Mesothelial cell of epicardium (in vitro differentiated cells): ENCODE data around the gene HUS1. TPM values are rescaled to one million over a fixed set of nuclear protein-coding genes. Genes with fewer than 3 reads are reported as not detected.
"Not testable (repeated sequence)": the region's sequence is repeated elsewhere in the genome, so short reads cannot be mapped to it uniquely, and the experiment has no call there.

ENCODE experiments used
- DNase-seq, 2 experiments: peaks; one replicate each; pipeline ENCODE4 v3.0.0; 2021; ENCODE audit warnings: low spot score in 2 of 2; ENCODE audit not compliant: unreplicated experiment in 2 of 2
- H3K27ac Mint-ChIP-seq: 2 replicates; pipeline ENCODE4 v1.8.0; 2021; ENCODE audit warnings: mixed read lengths
- H3K27me3 Mint-ChIP-seq: 2 replicates; pipeline ENCODE4 v1.8.0; 2021; ENCODE audit warnings: low read depth, mixed read lengths
- H3K36me3 Mint-ChIP-seq: 2 replicates; pipeline ENCODE4 v1.8.0; 2021; ENCODE audit warnings: mixed read lengths
- H3K4me1 Mint-ChIP-seq: 2 replicates; pipeline ENCODE4 v1.8.0; 2021; ENCODE audit warnings: mixed read lengths
- H3K4me3 Mint-ChIP-seq: 2 replicates; pipeline ENCODE4 v1.8.0; 2021; ENCODE audit warnings: mild to moderate bottlenecking, moderate library complexity, mixed read lengths
- H3K9me3 Mint-ChIP-seq: 2 replicates; pipeline ENCODE4 v1.8.0; 2021; ENCODE audit warnings: mixed read lengths
- CTCF ChIP-seq: fragments of 200-600 bp; sonication (generic); IDR thresholded peaks from one replicate; pipeline ENCODE4 v1.5.0; 2021; ENCODE audit warnings: antibody characterized with exemption; ENCODE audit not compliant: unreplicated experiment
- total RNA-seq: library from RNA; stranded (reverse); gene quantifications from 3 replicates; pipeline ENCODE4 v1.2.1, GENCODE V29; 2021

The HUS1 gene
- total RNA-seq, 1 donor from 2014 or later = 39.7 TPM

- no peak for DNase-seq
- Mint-ChIP-seq H3K4me1 (peaks cover 2% of the 10 kb centered on the region), H3K36me3 (no peaks in the 10 kb centered on the region), H3K27ac (no peak overlapping the region), H3K9me3 (no peaks in the 10 kb centered on the region), H3K4me3 (no peak overlapping the region), H3K27me3 (no peaks in the 10 kb centered on the region)
- TF ChIP-seq CTCF = no peak
These were observed 46.2 kb downstream of the HUS1 start for GRCh38 chr7:47933215-47933614.

GRCh38 chr7:47932466-47933037 is 46.9 kb downstream of the HUS1 start:
- peaks cover 2% of the 10 kb centered on the region for H3K4me1 Mint-ChIP-seq
- H3K4me3 Mint-ChIP-seq = no peak overlapping the region
- no peak overlapping the region for H3K27ac Mint-ChIP-seq
- no peaks in the 10 kb centered on the region for H3K9me3 Mint-ChIP-seq
- no peak for DNase-seq
- no peak for TF ChIP-seq CTCF
- H3K27me3 Mint-ChIP-seq = no peaks in the 10 kb centered on the region
- no peaks in the 10 kb centered on the region for H3K36me3 Mint-ChIP-seq

- Mint-ChIP-seq H3K27me3 (no peaks in the 10 kb centered on the region), H3K4me1 (peaks cover 2% of the 10 kb centered on the region), H3K4me3 (no peak overlapping the region), H3K27ac (no peak overlapping the region), H3K36me3 (no peaks in the 10 kb centered on the region), H3K9me3 (no peaks in the 10 kb centered on the region)
- DNase-seq = no peak
- TF ChIP-seq CTCF = no peak
These were observed 47.4 kb downstream of the HUS1 start for GRCh38 chr7:47932016-47932415.

GRCh38 chr7:47931005-47932004 is 48.1 kb downstream of the HUS1 start:
- Mint-ChIP-seq H3K36me3 (no peaks in the 10 kb centered on the region), H3K4me3 (no peak overlapping the region), H3K27me3 (no peaks in the 10 kb centered on the region), H3K27ac (no peak overlapping the region), H3K4me1 (no peaks in the 10 kb centered on the region), H3K9me3 (no peaks in the 10 kb centered on the region)
- no peak for DNase-seq
- no peak for TF ChIP-seq CTCF

GRCh38 chr7:47924266-47924665 is 55.1 kb downstream of the HUS1 start:
- no peak overlapping the region for H3K27ac Mint-ChIP-seq
- no peaks in the 10 kb centered on the region for H3K4me1 Mint-ChIP-seq
- H3K4me3 Mint-ChIP-seq = no peak overlapping the region
- TF ChIP-seq CTCF = no peak
- peaks cover 18% of the 10 kb centered on the region for H3K9me3 Mint-ChIP-seq
- no peaks in the 10 kb centered on the region for H3K36me3 Mint-ChIP-seq
- no peaks in the 10 kb centered on the region for H3K27me3 Mint-ChIP-seq
- no peak for DNase-seq

GRCh38 chr7:47923081-47923875 is 56.1 kb downstream of the HUS1 start:
- not testable (repeated sequence) for H3K36me3 Mint-ChIP-seq, H3K27ac Mint-ChIP-seq, H3K4me1 Mint-ChIP-seq, H3K27me3 Mint-ChIP-seq, H3K4me3 Mint-ChIP-seq, DNase-seq
- peaks cover 26% of the 10 kb centered on the region for H3K9me3 Mint-ChIP-seq

- not testable (repeated sequence) for H3K36me3 Mint-ChIP-seq, H3K27ac Mint-ChIP-seq, H3K27me3 Mint-ChIP-seq, DNase-seq, H3K4me3 Mint-ChIP-seq, H3K4me1 Mint-ChIP-seq
- H3K9me3 Mint-ChIP-seq = peaks cover 44% of the 10 kb centered on the region
These were observed 62.9 kb downstream of the HUS1 start for GRCh38 chr7:47916514-47916913.
